Pancreas (tissue), 10 donors: ENCODE results near the gene RPL35. TPM values are rescaled to one million over a fixed set of nuclear protein-coding genes. Genes with fewer than 3 reads are reported as not detected.

Source experiments
- ATAC-seq, 4 donors: fragments of 200-7000 bp; cut with Tn5 transposase; one replicate each; pipeline versions ENCODE4 v1.8.0 to v1.9.1; 2020; ENCODE audit warnings: mild to moderate bottlenecking in 4 of 4, moderate library complexity in 4 of 4
- DNase-seq, 6 donors: peaks; one replicate each; pipeline ENCODE4 v3.0.0-alpha.2; 2020
- FAIRE-seq: peaks from 2 replicates; lab custom pipeline; 2012; peaks lifted over from hg19 to GRCh38; lab: Jason Lieb, UNC
- H3K27ac ChIP-seq, 4 donors: fragments of 200-600 bp; sonication (generic); 1 replicate in 3 of 4; 2 replicates in 1 of 4; pipeline versions ENCODE4 v1.5.0 to v1.8.0; 2020
- H3K27me3 ChIP-seq, 4 donors: fragments of 200-600 bp; one replicate each; pipeline ENCODE4 v1.8.0; 2021
- H3K36me3 ChIP-seq, 3 donors: fragments of 200-600 bp; sonication (generic) in 1 of 3; one replicate each; pipeline versions ENCODE4 v1.5.0 to v1.8.0; 2020 to 2021
- H3K4me1 ChIP-seq, 3 donors: fragments of 200-600 bp; one replicate each; pipeline ENCODE4 v1.8.0; 2021
- H3K4me3 ChIP-seq, 4 donors: fragments of 200-600 bp; sonication (generic) in 2 of 4; one replicate each; pipeline versions ENCODE4 v1.5.0 to v1.8.0; 2020 to 2021
- H3K9me3 ChIP-seq, 4 donors: fragments of 200-600 bp; one replicate each; pipeline ENCODE4 v1.8.0; 2021
- WGBS, 2 donors: extraction: QIAGEN DNeasy Blood & Tissue Kit; methylation state at CpG; one replicate each; pipeline ENCODE4 v1.1.7; 2013; 5-methylcytosine and 5-hydroxymethylcytosine counted together
- intact Hi-C, 3 donors: fragments of 100-400 bp; cut with DNase I; formaldehyde crosslinking; loops; one replicate each; pipeline versions ENCODE4 v1.11.1 to v1.14.2; 2022
- polyA plus RNA-seq, 2 donors: library from polyadenylated mRNA; stranded (reverse); fragments of 200-250 nt; gene quantifications; one replicate each; pipeline ENCODE4 v1.2.3, GENCODE V29; 2013
- total RNA-seq, 6 donors: library from RNA; stranded (reverse); fragmentation: NEBNext Ultra II Directional in 4 of 6; extraction: Animal tissue kit (Norgen Biotek cat#: 25700) in 4 of 6; gene quantifications; one replicate each; pipeline versions ENCODE4 v1.2.1 to v1.2.4, GENCODE V29; 2021 to 2023
- TF ChIP-seq, protein P1 (sequence below), 4 donors: fragments of 200-600 bp; sonication (generic) in 3 of 4; IDR thresholded peaks; one replicate each; pipeline versions ENCODE4 v1.5.0 to v1.8.0; 2021; ENCODE audit warnings: antibody characterized with exemption in 4 of 4
- donor health status: healthy with polysubstance abuse.
- donor health status: DM: no; HTN: no; CAD: no; lungs with moderate emphysema.
- donor health status: DM: no; HTN: no; CAD: no.
- donor health status: control.
- donor health status: control.
- donor health status: Bipolar disorder and iron deficiency.
- donor health status: DM: yes; HTN: yes; CAD: no.
- donor health status: DM: no; HTN: no; CAD: no.
- donor health status: DM: no; HTN: no; CAD: no.
- donor health status: DM: yes; HTN: yes; CAD: no.

Gene RPL35
- total and polyA plus RNA-seq, 8 donors: 711 to 3,795 (median 1,051) TPM

GRCh38 chr9:124828489-124829333 lies 33.0 kb downstream of the RPL35 start:
- Histone ChIP-seq H3K36me3 (no peaks in the 10 kb centered on the region), H3K4me1 (peaks cover 0 to 15% (median 3%) of the 10 kb centered on the region in 3 donors), H3K9me3 (no peaks in the 10 kb centered on the region), H3K27ac (no peak overlapping the region), H3K4me3 (no peak overlapping the region), H3K27me3 (no peaks in the 10 kb centered on the region)
- intact Hi-C loops: no loop called here
- FAIRE-seq: no peak
- TF ChIP-seq, protein P1, sequence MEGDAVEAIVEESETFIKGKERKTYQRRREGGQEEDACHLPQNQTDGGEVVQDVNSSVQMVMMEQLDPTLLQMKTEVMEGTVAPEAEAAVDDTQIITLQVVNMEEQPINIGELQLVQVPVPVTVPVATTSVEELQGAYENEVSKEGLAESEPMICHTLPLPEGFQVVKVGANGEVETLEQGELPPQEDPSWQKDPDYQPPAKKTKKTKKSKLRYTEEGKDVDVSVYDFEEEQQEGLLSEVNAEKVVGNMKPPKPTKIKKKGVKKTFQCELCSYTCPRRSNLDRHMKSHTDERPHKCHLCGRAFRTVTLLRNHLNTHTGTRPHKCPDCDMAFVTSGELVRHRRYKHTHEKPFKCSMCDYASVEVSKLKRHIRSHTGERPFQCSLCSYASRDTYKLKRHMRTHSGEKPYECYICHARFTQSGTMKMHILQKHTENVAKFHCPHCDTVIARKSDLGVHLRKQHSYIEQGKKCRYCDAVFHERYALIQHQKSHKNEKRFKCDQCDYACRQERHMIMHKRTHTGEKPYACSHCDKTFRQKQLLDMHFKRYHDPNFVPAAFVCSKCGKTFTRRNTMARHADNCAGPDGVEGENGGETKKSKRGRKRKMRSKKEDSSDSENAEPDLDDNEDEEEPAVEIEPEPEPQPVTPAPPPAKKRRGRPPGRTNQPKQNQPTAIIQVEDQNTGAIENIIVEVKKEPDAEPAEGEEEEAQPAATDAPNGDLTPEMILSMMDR (IDR thresholded peaks at IDR 0.05): no peak
- 65 to 75% methylated on average over 2 of the region's 2 CpGs for WGBS, 2 donors
- no peak for ATAC-seq
- DNase-seq: no peak

GRCh38 chr9:124820698-124821623 lies 40.8 kb downstream of the RPL35 start:
- Histone ChIP-seq H3K4me1 (peaks cover 6 to 25% (median 17%) of the 10 kb centered on the region in 3 donors), H3K27ac (peak overlapping the region; percentile 3 to 33 (median 27)), H3K36me3 (no peaks in the 10 kb centered on the region), H3K9me3 (no peaks in the 10 kb centered on the region), H3K4me3 (no peak overlapping the region), H3K27me3 (no peaks in the 10 kb centered on the region)
- intact Hi-C loops: no loop called here
- TF ChIP-seq, protein P1 (IDR thresholded peaks at IDR 0.05): no peak
- WGBS, 2 donors: 37% methylated on average over 12 of the region's 12 CpGs
- peak in 1 of 6 donors; percentile 34 for DNase-seq
- ATAC-seq: peak in 1 of 4 donors; percentile 8
- FAIRE-seq: no peak

GRCh38 chr9:124818431-124819281 lies 43.1 kb downstream of the RPL35 start:
- Histone ChIP-seq H3K4me3 (no peak overlapping the region), H3K27ac (peak overlapping the region; percentile 77 to 91 (median 84)), H3K4me1 (peaks cover 6 to 25% (median 17%) of the 10 kb centered on the region in 3 donors), H3K27me3 (no peaks in the 10 kb centered on the region), H3K36me3 (no peaks in the 10 kb centered on the region), H3K9me3 (no peaks in the 10 kb centered on the region)
- WGBS, 2 donors: 26 to 27% methylated on average over 18 of the region's 18 CpGs
- DNase-seq (peak in 4 of 6 donors; percentile 78 to 87 (median 80)), FAIRE-seq (no peak), ATAC-seq (peak; percentile 88 to 91 (median 90))
- TF ChIP-seq, protein P1 (IDR thresholded peaks at IDR 0.05): peak in 1 of 4 donors; percentile 12
- intact Hi-C loops: no loop called here

- TF ChIP-seq, protein P1 (IDR thresholded peaks at IDR 0.05): no peak
- no peak for ATAC-seq
- intact Hi-C loops: no loop called here
- H3K4me1 ChIP-seq: peaks cover 0 to 17% (median 15%) of the 10 kb centered on the region in 3 donors
- no peak for FAIRE-seq
- DNase-seq: no peak
- H3K27me3 ChIP-seq: no peaks in the 10 kb centered on the region
- no peaks in the 10 kb centered on the region for H3K9me3 ChIP-seq
- no peak overlapping the region for H3K27ac ChIP-seq
- WGBS, 2 donors: 92 to 93% methylated on average over 5 of the region's 5 CpGs
- no peaks in the 10 kb centered on the region for H3K36me3 ChIP-seq
- H3K4me3 ChIP-seq: no peak overlapping the region
Measured at GRCh38 chr9:124815601-124816000, 46.2 kb downstream of the RPL35 start.
